Panc1 (cell line): Measurements from ENCODE around the gene SERPINA3.

Experiments used
- POLR2AphosphoS5 ChIP-seq: IDR thresholded peaks from 2 replicates; pipeline ENCODE4 v1.6.1; 2012; ENCODE audit warnings: mild to moderate bottlenecking, low read depth, low read length, moderate library complexity
- TF ChIP-seq, protein P1 (sequence below): fragments of 450-650 bp; IDR thresholded peaks from 2 replicates; pipeline ENCODE4 v1.5.1; 2017; ENCODE audit warnings: mild to moderate bottlenecking

DNA sequence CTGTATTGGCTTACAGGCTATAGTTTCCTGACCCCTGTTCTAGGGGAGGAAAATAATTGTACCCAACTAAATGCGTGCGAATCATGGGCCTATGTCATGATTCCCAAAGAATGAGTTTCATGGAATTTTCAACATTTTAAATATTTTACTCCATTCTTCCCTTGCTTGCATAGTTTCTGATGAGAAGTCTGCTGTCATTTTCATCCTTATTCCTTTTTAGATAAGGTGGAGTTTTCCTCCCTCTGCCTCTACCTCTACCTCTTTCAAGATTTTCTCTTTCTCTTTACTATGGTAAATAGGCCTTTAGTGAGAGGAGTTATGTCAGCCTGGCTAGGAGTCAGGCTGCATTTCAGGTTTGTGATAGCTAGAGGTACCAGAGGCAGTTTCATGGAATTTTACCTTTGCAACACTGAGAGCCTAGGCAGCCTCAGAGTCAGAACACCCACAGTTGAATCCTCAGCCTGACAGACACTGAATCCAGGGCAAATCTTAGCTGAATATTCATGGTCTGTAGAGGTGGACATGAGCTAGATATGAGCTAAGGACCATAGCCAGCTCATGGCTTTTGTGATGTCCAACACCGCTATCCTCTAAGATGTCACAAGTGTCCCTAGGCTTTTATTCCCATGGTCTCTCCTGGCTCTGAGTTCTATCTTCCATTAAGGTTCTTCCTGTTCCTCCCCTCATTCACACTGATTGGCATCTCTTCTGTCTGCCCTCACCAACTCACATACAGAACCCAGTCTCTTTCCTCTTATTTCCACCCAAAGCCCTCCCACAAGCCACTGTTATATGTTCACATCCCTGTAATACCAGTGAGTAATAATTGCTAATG lies 6.0 kb downstream of the SERPINA3 start:
- TF ChIP-seq, protein P1, sequence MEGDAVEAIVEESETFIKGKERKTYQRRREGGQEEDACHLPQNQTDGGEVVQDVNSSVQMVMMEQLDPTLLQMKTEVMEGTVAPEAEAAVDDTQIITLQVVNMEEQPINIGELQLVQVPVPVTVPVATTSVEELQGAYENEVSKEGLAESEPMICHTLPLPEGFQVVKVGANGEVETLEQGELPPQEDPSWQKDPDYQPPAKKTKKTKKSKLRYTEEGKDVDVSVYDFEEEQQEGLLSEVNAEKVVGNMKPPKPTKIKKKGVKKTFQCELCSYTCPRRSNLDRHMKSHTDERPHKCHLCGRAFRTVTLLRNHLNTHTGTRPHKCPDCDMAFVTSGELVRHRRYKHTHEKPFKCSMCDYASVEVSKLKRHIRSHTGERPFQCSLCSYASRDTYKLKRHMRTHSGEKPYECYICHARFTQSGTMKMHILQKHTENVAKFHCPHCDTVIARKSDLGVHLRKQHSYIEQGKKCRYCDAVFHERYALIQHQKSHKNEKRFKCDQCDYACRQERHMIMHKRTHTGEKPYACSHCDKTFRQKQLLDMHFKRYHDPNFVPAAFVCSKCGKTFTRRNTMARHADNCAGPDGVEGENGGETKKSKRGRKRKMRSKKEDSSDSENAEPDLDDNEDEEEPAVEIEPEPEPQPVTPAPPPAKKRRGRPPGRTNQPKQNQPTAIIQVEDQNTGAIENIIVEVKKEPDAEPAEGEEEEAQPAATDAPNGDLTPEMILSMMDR = no peak
- TF ChIP-seq POLR2AphosphoS5 = no peak
